Epithelial cell of prostate (primary cell): ENCODE measurements around the gene GPX1.
"Not testable (repeated sequence)": the region's sequence is repeated elsewhere in the genome, so short reads cannot be mapped to it uniquely, and the experiment has no call there.

Experiments used
- DNase-seq: peaks from one replicate; pipeline ENCODE4 v3.0.0-alpha.2; 2011; ENCODE audit warnings: low read depth, low spot score
- H3K27ac ChIP-seq: fragments of 450-650 bp; 2 replicates; pipeline ENCODE4 v1.5.1; 2017; ENCODE audit warnings: mild to moderate bottlenecking

The GPX1 gene

DNA sequence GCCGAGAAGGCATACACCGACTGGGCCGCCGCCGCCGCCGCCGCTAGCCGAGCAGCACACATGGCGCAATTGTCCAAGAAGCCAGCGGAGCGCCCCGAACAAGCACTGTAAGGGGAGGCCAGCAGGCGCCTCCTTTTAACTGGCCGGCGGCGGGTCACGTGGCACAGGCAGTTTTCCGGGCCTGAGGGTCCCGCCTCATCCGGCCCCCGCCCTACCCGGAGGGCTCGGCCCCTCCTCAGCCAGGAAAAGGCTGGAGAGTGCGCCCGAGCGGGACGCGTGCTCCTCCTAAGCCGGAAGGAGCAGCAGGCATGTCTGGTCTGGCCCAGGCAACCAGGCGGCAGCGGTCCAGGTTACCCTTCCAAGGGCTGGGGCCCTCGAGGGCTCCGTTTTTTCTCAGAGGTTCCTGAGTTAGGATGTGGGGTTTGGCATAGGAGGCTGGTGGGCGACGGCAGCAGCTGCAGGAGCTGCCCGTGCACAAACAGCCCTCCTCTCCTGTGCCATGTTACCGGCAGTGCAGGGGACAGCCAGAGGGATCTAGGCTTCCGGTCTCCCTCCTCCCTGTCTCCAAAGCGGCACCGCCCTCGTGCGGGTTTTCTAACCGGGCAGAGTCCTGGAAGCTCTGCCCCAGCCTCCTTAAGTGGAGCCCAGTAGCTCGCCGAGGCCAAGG is at the start of gene GPX1:
GPX1 (minus strand) TSS at position 137 of the 667 bp plus-strand sequence; CDS start at position 62, 75 bp downstream.
- DNase-seq = peak; percentile 81
- H3K27ac ChIP-seq = peak within 1 kb of the TSS; percentile 93

DNA sequence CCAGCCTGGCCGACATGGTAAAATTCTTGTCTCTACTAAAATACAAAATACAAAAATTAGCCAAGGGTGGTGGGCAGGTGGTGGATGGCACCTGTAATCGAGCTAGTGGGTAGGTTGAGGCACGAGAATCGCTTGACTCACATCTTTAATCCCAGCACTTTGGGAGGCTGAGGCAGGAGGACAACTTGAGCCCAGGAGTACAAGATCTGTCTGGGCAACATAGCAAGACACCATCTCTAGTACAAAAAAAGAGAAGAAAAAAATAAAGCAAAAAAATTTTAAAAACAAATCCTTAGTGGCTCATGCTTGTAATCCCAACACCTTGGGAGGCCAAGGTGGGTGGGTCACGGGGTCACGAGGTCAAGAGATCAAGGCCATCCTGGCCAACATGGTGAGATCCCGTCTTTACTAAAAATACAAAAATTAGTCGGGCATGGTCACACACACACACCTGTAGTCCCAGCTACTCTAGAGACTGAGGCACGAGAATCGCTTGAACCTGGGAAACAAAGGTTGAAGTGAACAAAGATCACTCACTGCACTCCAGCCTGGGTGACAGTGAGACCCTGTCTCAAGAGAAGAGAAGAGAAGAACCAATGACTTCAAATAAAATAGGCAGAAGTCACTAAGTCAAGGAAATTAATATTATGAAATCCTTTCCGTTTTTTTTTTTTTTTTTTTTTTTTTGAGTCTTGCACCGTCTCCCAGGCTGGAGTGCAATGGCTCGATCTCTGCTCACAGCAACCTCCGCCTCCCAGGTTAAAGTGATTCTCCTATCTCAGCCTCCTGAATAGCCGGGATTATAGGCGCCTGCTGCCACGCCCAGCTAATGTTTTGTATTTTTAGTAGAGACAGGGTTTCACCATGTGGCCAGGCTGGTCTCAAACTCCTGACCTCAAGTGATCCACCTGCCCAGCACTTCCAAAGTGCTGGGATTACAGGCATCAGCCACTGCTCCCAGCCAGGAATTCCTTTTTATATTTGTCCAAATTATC is 48.7 kb upstream of the GPX1 start:
- DNase-seq = no peak
- H3K27ac ChIP-seq = peak overlapping the region; percentile 1

DNA sequence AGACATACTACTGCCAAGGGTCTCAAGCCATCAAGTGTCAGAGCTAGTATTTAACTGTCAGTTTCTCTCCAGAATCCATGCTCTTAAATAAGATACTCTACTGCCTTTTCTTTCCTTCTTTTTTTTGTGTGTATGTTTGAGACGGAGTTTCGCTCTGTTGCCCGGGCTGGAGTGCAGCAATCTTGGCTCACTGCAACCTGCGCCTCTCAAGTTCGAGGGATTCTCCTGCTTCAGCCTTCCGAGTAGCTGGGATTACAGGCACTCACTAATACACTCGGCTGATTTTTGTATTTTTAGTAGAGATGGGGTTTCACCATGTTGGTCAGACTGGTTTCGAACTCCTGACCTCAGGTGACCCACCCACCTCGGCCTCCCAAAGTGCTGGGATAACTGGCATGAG is 47.4 kb upstream of the GPX1 start:
- peak overlapping the region; percentile 1 for H3K27ac ChIP-seq
- DNase-seq = not testable (repeated sequence)

DNA sequence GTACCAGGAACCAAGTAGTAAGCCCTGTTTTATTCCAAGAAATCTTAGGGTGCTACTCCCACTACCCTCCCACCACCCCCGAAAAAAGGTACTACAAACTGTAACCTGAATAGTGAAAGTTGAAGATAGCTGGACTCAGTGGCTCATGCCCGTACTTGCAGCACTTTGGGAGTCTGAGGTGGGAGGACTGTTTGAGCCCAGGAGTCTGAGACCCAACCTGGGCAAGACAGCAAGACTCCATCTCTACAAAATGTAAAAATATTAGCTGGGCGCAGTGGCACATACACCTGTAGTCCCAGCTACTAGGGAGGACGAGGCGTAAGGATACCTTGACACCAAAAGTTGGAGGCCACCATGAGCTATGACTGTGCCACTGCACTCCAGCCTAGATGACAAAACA is 45.7 kb upstream of the GPX1 start:
- H3K27ac ChIP-seq = no peak overlapping the region
- DNase-seq = no peak

DNA sequence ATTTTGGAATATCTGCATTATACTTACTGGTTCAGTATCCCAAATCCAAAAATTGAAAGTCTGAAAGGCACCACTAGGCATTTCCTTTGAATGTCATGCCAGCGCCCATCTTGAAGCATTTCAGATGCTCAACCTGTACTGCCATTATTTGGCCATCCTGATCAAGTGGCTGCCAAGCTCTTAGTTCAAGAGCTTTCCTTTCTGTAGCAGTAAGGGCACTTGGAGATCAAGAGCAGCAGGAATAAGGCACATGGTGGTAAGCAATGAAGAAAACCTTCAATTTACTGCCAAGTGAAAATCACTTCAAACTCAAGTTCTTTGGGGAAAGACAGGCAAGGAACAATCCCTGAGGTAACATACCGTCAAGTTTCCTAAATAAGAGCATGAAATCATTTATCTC is 43.6 kb upstream of the GPX1 start:
- no peak overlapping the region for H3K27ac ChIP-seq
- no peak for DNase-seq

DNA sequence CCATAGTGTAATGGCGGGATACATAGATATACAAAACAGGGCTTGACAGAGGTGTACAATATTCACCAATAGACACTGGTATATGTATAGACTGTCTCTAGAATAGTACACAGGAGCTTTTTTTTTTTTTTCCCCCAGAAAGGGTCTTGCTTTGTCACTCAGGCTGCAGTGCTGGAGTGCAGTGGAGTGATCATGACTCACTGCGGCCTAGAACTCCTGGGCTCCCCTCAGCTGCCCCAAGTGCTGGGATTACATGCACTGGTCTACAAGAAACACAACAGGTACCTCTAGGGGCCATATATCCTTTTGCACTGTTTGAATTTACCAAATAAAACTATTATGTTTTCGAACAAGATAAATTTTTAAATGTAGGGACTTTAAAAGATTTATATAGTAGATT is 41.3 kb upstream of the GPX1 start:
- no peak overlapping the region for H3K27ac ChIP-seq

DNA sequence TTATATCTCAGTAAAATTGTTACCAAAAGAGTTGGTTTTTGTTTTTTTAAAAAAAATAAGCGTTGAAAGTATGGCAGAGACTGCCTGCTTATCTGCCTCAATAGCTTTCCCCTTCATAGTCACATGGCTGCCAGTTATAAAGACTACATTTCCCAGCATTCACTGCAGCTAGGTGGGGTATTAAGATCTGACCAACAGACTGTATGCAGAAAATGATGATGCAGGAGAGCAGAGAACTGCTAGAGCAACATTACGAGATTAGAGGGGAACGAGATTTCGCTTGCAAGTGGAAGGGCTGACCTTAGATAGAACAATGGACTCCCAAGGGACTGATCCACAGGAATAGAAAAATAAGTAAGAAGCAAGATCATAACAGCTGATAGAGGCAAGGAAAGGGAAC is 39.3 kb upstream of the GPX1 start:
- no peak overlapping the region for H3K27ac ChIP-seq
- no peak for DNase-seq

More for the DNA sequence above, 41.3 kb upstream of the GPX1 start:
- DNase-seq = no peak

DNA sequence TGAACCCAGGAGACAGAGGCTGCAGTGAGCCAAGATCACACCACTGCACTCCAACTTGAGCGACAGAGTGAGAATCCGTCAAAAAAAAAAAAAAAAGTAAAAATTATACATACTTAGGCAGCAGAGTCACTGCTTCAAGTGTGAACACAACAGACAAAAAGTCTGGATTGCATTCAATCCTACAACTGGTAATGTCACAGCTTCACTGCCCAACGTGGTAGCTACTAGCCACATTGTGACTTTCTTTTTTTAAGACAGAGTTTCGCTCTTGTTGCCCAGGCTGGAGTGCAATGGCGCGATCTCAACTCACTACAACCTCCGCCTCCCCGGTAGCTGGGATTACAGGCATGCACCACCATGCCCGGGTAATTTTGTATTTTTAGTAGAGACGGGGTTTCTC is 33.2 kb upstream of the GPX1 start:
- not testable (repeated sequence) for DNase-seq, H3K27ac ChIP-seq

DNA sequence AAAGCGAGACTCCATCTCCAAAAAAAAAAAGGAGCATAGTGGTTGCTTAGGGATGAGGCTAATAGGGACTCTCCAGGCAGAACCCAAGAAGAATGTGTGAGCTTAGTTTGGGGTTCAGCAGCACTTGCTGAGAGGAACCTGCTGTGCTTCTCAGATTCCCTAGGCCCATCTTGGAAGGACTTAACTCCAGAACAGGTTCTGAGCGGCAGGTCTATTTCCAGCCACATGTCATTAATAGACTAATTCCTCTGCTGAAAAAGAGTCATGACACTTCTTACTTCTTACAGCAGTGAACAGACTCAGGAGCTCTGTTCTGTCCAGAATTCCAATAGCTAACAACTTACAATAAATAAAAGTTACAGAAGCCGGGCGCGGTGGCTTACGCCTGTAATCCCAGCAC is 31.1 kb upstream of the GPX1 start:
- H3K27ac ChIP-seq = peak overlapping the region; percentile 60
- DNase-seq = no peak

DNA sequence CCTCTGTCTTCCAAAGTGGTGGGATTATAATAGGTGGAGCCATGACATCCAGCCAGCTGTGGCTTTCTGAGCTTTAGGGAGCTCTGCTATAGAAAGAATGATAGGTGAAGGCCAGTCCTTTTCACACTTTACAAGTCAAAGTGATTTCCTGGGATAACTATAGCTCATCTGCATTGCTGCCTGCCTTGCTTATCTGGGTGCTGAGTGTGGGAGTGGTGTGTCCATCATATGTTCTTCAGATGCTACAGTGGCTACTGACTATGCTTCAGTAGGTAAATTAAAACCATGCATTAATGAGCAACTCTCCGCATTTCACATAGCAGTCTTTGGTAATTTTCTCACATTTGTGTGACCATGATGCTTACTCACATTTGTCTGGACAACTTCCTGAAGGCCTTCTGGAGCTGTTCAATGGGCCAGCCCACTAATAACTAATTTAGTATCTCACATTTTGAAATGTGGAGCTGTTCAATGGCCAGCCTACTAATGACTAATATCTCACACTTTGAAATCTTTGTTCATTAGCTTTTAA is 30.2 kb upstream of the GPX1 start:
- no peak for DNase-seq
- H3K27ac ChIP-seq = peak overlapping the region; percentile 60

DNA sequence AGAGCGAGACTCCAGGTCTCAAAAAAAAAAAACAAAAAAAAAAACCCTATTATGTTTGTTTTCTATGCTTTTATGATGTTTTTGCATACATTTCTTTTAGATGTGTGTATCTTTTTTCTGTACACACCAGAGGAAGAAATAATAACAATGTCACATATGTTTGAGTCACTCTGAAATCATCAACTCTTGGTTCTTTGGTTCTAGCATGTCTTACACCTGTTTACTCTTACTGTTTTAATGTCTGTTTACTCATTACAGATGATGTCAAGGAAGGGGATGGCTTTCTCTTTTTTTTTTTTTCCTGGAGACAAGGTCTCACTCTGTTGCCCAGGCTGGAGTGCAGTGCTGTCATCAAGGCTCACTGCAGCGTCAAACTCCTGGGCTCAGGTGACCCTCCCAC is 29.6 kb upstream of the GPX1 start:
- H3K27ac ChIP-seq = peak overlapping the region; percentile 60
- peak; percentile 44 for DNase-seq

DNA sequence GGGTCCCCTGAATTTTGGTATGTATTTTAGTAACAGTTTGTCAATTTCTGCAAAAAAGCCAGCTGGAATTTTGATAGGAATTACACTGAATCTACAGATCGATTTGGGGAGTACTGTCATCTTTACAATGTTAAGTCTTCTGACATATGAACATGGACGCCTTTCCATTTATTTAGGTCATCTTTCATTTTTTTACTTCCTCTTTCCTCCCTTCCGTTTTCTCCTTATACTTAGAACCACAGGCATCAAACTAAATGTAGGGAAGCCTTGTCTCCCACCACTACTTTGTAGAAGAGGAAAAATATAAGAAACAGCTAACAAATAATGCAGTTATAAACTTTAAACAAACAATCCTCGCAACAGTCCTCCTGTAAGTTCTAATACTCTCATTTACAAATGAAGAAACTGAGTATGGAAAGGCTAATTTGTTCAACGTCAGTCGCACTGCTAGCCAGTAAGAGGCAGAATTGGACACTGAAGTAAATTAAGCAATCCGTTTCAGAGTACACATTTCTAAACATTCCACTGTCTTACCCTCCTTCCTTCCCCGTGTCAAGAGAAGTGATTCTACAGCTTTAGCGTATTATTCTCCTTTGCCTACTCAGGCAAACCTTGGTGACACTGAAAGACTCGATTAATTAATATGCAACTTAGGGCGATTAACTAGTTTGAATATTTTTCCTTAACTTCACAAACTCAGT is 28.1 kb upstream of the GPX1 start:
- H3K27ac ChIP-seq = no peak overlapping the region

DNA sequence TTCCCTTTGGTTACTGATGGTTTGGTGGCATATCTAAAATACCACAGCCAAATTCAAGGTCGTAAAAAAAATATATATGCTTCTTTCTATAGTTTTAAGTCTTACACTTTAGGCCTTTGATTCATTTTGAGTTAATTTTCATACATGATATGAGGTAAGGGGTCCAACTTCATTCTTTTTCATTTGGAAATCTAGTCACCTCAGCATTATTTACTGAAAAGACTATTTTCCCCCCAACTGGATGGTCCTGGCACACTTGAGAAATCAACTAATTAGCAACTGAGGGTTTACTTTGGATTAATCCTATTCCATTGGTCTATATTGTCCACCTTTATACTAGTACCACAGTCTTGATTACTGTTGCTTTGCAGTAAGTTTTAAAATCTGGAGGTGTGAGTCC is 27.5 kb upstream of the GPX1 start:
- no peak overlapping the region for H3K27ac ChIP-seq
- DNase-seq = no peak

More for the DNA sequence above, 28.1 kb upstream of the GPX1 start:
- no peak for DNase-seq

DNA sequence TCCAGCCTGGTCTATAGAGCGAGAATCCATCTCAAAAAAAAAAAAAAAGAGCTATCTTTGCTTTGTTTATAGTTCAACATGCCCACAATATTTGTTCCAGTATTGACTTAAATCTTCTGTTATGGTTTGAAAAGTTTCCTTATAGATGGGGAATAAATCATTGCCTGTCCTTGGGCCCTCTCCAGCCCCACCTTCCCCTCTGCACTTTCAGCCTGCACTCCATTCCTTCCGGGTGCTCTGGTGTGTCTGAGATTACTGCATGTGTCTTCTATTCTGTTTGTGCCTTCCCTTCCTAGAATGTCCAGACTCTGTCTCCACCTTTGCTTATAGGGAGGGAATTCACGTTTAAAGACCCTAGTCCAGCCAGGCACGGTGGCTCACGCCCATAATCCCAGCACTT is 25.2 kb upstream of the GPX1 start:
- DNase-seq = no peak
- no peak overlapping the region for H3K27ac ChIP-seq

DNA sequence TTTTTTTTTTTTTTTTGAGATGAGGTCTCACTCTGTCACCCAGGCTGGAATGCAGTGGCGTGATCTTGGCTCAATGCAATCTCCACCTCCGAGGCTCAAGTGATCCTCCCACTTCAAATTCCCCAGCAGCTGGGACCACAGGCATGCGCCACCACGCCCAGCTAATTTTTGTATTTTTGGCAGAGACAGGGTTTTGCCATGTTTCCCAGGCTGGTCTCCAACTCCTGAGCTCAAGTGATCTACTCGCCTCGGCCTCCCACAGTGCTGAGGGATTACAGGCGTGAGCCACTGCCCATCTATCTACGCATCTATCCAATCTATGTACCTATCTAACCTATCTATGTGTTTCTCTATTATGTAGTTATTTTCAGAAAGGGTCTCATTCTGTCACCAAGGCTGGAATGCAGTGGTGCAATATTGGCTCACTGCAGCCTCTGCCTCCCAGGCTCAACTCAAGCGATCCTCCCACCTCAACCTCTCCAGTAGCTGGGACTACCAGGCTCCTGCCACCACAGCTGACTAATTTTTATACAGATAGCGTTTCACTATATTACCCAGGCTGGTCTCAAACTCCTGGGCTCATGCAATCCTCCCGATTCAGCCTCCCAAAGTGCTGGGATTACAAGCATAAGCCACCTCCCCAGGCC is 20.2 kb upstream of the GPX1 start:
- no peak for DNase-seq
- H3K27ac ChIP-seq = peak overlapping the region; percentile 71

DNA sequence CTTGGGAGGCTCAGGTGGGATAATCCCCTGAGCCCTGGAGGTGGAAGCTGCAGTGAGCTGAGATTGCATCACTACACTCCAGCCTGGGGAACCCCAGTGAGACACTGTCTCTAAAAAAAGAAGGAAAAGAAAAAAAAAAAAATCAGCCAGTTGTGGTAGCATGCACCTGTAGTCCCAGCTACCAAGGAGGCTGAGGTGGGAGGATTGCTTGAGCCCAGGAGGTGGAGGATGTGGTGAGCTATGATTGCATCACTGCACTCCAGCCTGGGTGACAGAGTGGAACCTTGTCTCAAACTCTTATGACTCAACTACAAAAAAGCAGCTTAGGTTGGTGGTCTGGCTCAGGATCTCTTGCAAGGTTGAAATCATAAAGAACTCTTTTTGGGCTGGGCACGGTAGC is 19.3 kb upstream of the GPX1 start:
- H3K27ac ChIP-seq = peak overlapping the region; percentile 71
- no peak for DNase-seq

DNA sequence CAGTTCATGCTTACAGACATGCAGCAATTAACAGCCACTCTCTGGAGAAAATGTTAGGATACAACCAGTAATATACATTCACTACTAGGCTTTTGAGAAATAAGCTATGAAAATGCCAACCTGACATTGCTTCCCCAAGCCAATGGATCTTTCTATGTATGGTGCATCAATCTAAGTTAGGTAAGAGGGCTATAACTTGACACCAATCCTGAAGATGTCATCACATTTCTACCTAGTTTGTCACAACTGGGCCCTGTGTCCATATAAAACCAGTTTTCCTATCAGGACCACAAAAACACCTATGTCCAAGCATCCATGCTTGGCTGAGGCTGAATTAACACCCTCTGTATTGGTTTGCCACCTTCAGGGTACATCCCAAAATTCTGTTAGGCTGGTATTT is 13.8 kb upstream of the GPX1 start:
- no peak for DNase-seq
- H3K27ac ChIP-seq = no peak overlapping the region

DNA sequence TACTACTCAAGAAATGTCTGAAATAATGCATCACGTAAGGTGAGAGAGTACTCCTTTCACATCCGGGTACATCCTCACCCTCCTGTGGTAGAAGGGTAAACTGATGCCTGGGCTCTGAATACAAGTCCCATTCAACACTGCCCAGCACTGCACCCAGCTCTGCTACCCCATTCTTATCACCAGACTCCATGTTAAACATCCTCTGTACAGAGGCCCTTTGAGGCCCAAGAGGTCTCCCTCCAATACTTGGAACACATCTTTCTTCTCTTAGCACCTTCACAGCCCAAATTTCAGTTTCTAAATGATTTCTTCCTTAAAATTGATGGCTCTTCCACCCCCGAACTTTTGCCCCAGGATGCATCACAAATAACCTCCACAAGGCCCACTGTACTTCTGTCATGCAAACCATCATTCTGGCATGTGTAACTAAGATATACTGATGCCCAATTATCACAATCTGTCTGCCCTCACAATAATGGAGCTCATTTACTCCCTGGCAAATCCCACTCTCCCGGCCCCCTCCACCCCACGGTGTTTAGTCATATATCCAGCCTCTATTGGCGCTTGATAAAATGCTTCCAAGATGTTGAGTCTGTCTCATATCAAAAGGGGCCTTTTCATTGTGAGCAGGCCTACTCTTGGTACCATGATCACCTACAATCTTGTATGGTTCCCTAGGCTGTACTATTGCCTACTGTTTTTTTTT is 12.6 kb upstream of the GPX1 start:
- H3K27ac ChIP-seq = no peak overlapping the region
- DNase-seq = no peak

DNA sequence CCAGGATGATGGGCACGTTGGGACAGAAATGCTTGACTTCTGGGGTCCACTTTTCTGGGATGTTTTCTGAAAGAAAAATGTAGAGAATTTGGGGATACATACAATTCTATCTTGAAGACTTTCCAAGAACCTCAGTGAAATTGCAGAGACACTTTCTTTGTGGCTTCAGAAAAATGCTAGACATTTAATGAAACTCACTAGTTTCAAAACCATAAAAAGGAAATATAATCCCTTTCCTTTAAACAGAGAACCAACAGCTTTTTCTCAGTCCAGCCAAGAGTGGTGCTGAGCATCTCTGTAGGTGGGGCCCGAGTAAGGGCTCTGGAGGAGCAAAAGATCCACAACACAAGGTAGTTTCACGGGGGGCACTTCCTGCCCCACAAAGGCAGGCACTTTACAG is 4.4 kb upstream of the GPX1 start:
- DNase-seq = no peak
- no peak overlapping the region for H3K27ac ChIP-seq
